Sigmoid colon (tissue), 7 donors: ENCODE data around the gene MRPL21. TPM values are rescaled to one million over a fixed set of nuclear protein-coding genes. Genes with fewer than 3 reads are reported as not detected.

Experiments used
- DNase-seq: peaks from one replicate; pipeline ENCODE4 v3.0.0-alpha.2; 2019
- H3K27ac ChIP-seq, 4 donors: fragments of 200-600 bp; sonication (generic); one replicate each; pipeline ENCODE4 v1.5.1; 2016 to 2019; ENCODE audit warnings: mild to moderate bottlenecking in 1 of 4
- H3K27me3 ChIP-seq, 3 donors: fragments of 200-600 bp; sonication (generic); one replicate each; pipeline ENCODE4 v1.5.1; 2019; ENCODE audit warnings: mild to moderate bottlenecking in 1 of 3
- H3K36me3 ChIP-seq, 4 donors: fragments of 200-600 bp; sonication (generic); one replicate each; pipeline ENCODE4 v1.5.1; 2016 to 2019
- H3K4me1 ChIP-seq, 4 donors: fragments of 200-600 bp; sonication (generic); one replicate each; pipeline ENCODE4 v1.5.1; 2017 to 2019
- H3K4me3 ChIP-seq, 4 donors: fragments of 200-600 bp; sonication (generic); one replicate each; pipeline ENCODE4 v1.5.1; 2017 to 2019; ENCODE audit warnings: mild to moderate bottlenecking in 2 of 4, moderate library complexity in 1 of 4
- H3K9me3 ChIP-seq, 4 donors: fragments of 200-600 bp in 3 of 4; sonication (generic) in 3 of 4; one replicate each; pipeline versions ENCODE4 v1.5.1 to v1.6.1; 2013 to 2019
- CTCF ChIP-seq, 4 experiments: fragments of 450-650 bp in 3 of 4; fragments of 200-600 bp in 1 of 4; IDR thresholded peaks; one replicate each; pipeline ENCODE4 v1.5.1; 2016 to 2019; ENCODE audit warnings: antibody characterized with exemption in 4 of 4, mild to moderate bottlenecking in 3 of 4, moderate library complexity in 2 of 4
- EP300 ChIP-seq, 4 donors: sonication (generic); formaldehyde crosslinking; IDR thresholded peaks; one replicate each; pipeline ENCODE4 v1.6.1; 2017; ENCODE audit warnings: antibody characterized with exemption in 4 of 4
- POLR2A ChIP-seq, 2 donors: fragments of 450-650 bp; IDR thresholded peaks; one replicate each; pipeline ENCODE4 v1.6.1; 2016; ENCODE audit warnings: antibody characterized with exemption in 2 of 2, mild to moderate bottlenecking in 2 of 2, moderate library complexity in 2 of 2
- POLR2AphosphoS5 ChIP-seq, 4 donors: sonication (generic); formaldehyde crosslinking; IDR thresholded peaks; one replicate each; pipeline ENCODE4 v1.6.1; 2017; ENCODE audit warnings: antibody characterized with exemption in 4 of 4
- WGBS, 2 donors: extraction: QIAGEN DNeasy Blood & Tissue Kit; methylation state at CpG; one replicate each; pipeline ENCODE4 v1.1.7; 2013; 5-methylcytosine and 5-hydroxymethylcytosine counted together
- intact Hi-C: fragments of 100-400 bp; cut with DNase I; formaldehyde crosslinking; loops from one replicate; pipeline ENCODE4 v1.15.1; 2023
- polyA plus RNA-seq, 3 donors: library from polyadenylated mRNA; stranded (reverse); fragments of 200-250 nt; gene quantifications; one replicate each; pipeline ENCODE4 v1.2.3, GENCODE V29; 2013
- total RNA-seq, 4 donors: library from RNA; depleted of rRNA; stranded (reverse); fragments of >200 nt; gene quantifications; one replicate each; pipeline ENCODE4 v1.1.0, GENCODE V29; 2016
- donor health status: healthy with polysubstance abuse.
- donor health status: Bipolar disorder and iron deficiency.
- donor health status: healthy.

MRPL21 gene
- 10 to 100 TPM; 53.7 to 99.1 (median 67.5) TPM for total RNA-seq
- 100 to 1,000 TPM; 107 to 134 (median 124) TPM for polyA plus RNA-seq

GRCh38 chr11:68903288-68904247 is at the start of gene MRPL21, which contains the start of gene IGHMBP2:
TSS of gene MRPL21 (minus strand) at chr11:68903832. CDS start at chr11:68903810, 22 bp downstream.
TSS of gene IGHMBP2 (plus strand) at chr11:68903891. CDS start at chr11:68903953, 62 bp downstream.
- peak within 1 kb of the TSS; percentile 85 to 94 (median 91) for H3K27ac ChIP-seq
- no peaks in the 10 kb centered on the region for H3K27me3 ChIP-seq
- no peaks in the 10 kb centered on the region for H3K9me3 ChIP-seq
- intact Hi-C loops = loop anchor here (5.0 to 10.0 kb wide), 5 partner anchors 61 to 771 kb away; partner anchors contain the start of genes CCND1, CPT1A, LTO1 and TPCN2
- peak; percentile 92 for DNase-seq
- peak; percentile 92 to 94 (median 94) for TF ChIP-seq POLR2AphosphoS5 (IDR thresholded peaks at IDR 0.05)
- TF ChIP-seq POLR2A (IDR thresholded peaks at IDR 0.05) = peak; percentile 57 to 71
- TF ChIP-seq CTCF (IDR thresholded peaks at IDR 0.05) = no peak
- 1% methylated on average over 78 of the region's 78 CpGs for WGBS, 2 donors
- peak within 1 kb of the TSS; percentile 63 to 94 (median 80) for H3K4me3 ChIP-seq
- H3K4me1 ChIP-seq = peaks cover 2 to 38% (median 31%) of the 10 kb centered on the region in 4 donors
- peaks cover 0 to 49% (median 26%) of the 10 kb centered on the region in 4 donors for H3K36me3 ChIP-seq

GRCh38 chr11:68950762-68951161 is 47.1 kb upstream of the MRPL21 start:
- Histone ChIP-seq H3K4me3 (no peak overlapping the region), H3K27me3 (no peaks in the 10 kb centered on the region), H3K27ac (peak overlapping the region in 2 of 4 donors; percentile 90 to 94), H3K4me1 (peaks cover 2 to 49% (median 37%) of the 10 kb centered on the region in 4 donors), H3K36me3 (no peaks in the 10 kb centered on the region), H3K9me3 (no peaks in the 10 kb centered on the region)
- no peak for DNase-seq
- 90 to 91% methylated on average over 9 of the region's 9 CpGs for WGBS, 2 donors
- intact Hi-C loops = no loop called here
- TF ChIP-seq POLR2AphosphoS5 (IDR thresholded peaks at IDR 0.05) (no peak), CTCF (IDR thresholded peaks at IDR 0.05) (no peak), POLR2A (IDR thresholded peaks at IDR 0.05) (no peak), EP300 (IDR thresholded peaks at IDR 0.05) (no peak)

- no peaks in the 10 kb centered on the region for H3K27me3 ChIP-seq
- no peaks in the 10 kb centered on the region for H3K9me3 ChIP-seq
- H3K36me3 ChIP-seq = no peaks in the 10 kb centered on the region
- no peak for TF ChIP-seq POLR2A (IDR thresholded peaks at IDR 0.05)
- no peak for TF ChIP-seq EP300 (IDR thresholded peaks at IDR 0.05)
- TF ChIP-seq CTCF (IDR thresholded peaks at IDR 0.05) = peak; percentile 12 to 37 (median 19)
- TF ChIP-seq POLR2AphosphoS5 (IDR thresholded peaks at IDR 0.05) = no peak
- H3K4me3 ChIP-seq = no peak overlapping the region
- peak overlapping the region in 3 of 4 donors; percentile 56 to 94 (median 90) for H3K27ac ChIP-seq
- WGBS, 2 donors = 84 to 86% methylated on average over 5 of the region's 5 CpGs
- peaks cover 2 to 48% (median 37%) of the 10 kb centered on the region in 4 donors for H3K4me1 ChIP-seq
- DNase-seq = no peak
- intact Hi-C loops = no loop called here
These were observed 46.6 kb upstream of the MRPL21 start for GRCh38 chr11:68950270-68950669.

DNA sequence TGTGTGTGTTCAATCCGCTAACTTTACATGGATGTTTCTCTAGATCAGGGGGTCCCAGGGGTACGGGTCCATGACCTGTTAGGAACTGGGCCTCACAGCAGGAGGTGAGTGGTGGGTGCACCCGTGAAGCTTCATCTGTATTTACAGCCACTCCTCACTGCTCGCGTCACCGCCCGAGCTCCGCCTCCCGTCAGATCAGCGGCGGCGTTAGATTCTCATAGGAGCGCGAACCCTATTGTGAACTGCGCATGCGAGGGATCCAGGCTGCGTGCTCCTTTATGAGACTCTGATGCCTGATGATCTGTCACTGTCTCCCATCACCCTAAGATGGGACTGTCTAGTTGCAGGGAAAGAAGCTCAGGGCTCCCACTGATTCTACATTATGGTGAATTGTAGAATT is 45.3 kb upstream of the MRPL21 start:
- intact Hi-C loops = loop anchor here (5.0 kb wide), 2 partner anchors 53 to 98 kb away; partner anchors contain the start of gene TPCN2
- WGBS, 2 donors = 92 to 94% methylated on average over 17 of the region's 17 CpGs
- no peak for DNase-seq
- peaks cover 0 to 48% (median 32%) of the 10 kb centered on the region in 4 donors for H3K4me1 ChIP-seq
- H3K27ac ChIP-seq = peak overlapping the region in 3 of 4 donors; percentile 90 to 94 (median 94)
- no peaks in the 10 kb centered on the region for H3K36me3 ChIP-seq
- no peak overlapping the region for H3K4me3 ChIP-seq
- no peaks in the 10 kb centered on the region for H3K27me3 ChIP-seq
- no peaks in the 10 kb centered on the region for H3K9me3 ChIP-seq
- TF ChIP-seq POLR2A (IDR thresholded peaks at IDR 0.05) (no peak), EP300 (IDR thresholded peaks at IDR 0.05) (no peak), POLR2AphosphoS5 (IDR thresholded peaks at IDR 0.05) (no peak), CTCF (IDR thresholded peaks at IDR 0.05) (no peak)
